Upper lobe of right lung (tissue), 1 donor: Measurements from ENCODE around the gene CRHR1. TPM values are rescaled to one million over a fixed set of nuclear protein-coding genes. Genes with fewer than 3 reads are reported as not detected.

ENCODE experiments used
- ATAC-seq: fragments of 200-7000 bp; cut with Tn5 transposase; one replicate; pipeline ENCODE4 v1.9.1; 2020; ENCODE audit warnings: mild to moderate bottlenecking, moderate library complexity
- DNase-seq: peaks from one replicate; pipeline ENCODE4 v3.0.0-alpha.2; 2020
- H3K27ac ChIP-seq: fragments of 200-600 bp; one replicate; pipeline ENCODE4 v1.8.0; 2022
- H3K27me3 ChIP-seq: fragments of 200-600 bp; one replicate; pipeline ENCODE4 v1.8.0; 2022; ENCODE audit warnings: mild to moderate bottlenecking
- H3K36me3 ChIP-seq: fragments of 200-600 bp; one replicate; pipeline ENCODE4 v1.8.0; 2022
- H3K4me1 ChIP-seq: fragments of 200-600 bp; one replicate; pipeline ENCODE4 v1.8.0; 2022
- H3K4me3 ChIP-seq: fragments of 200-600 bp; one replicate; pipeline ENCODE4 v1.8.0; 2022; ENCODE audit warnings: mild to moderate bottlenecking
- H3K9me3 ChIP-seq: fragments of 200-600 bp; one replicate; pipeline ENCODE4 v1.8.0; 2022
- intact Hi-C: fragments of 100-400 bp; cut with DNase I; formaldehyde crosslinking; loops from one replicate; pipeline ENCODE4 v1.11.0; 2022
- total RNA-seq: library from RNA; stranded (reverse); fragmentation: NEBNext Ultra II Directional; extraction: Animal tissue kit (Norgen Biotek cat#: 25700); gene quantifications from one replicate; pipeline ENCODE4 v1.2.1, GENCODE V29; 2021
- TF ChIP-seq, protein P1 (sequence below): fragments of 200-600 bp; IDR thresholded peaks from one replicate; pipeline ENCODE4 v1.8.0; 2022; ENCODE audit warnings: antibody characterized with exemption
- donor health status: DM: no; HTN: yes; CAD: no; lungs with severe emphysema.

Gene CRHR1
- total RNA-seq, 1 donor from 2014 or later = not detected

DNA sequence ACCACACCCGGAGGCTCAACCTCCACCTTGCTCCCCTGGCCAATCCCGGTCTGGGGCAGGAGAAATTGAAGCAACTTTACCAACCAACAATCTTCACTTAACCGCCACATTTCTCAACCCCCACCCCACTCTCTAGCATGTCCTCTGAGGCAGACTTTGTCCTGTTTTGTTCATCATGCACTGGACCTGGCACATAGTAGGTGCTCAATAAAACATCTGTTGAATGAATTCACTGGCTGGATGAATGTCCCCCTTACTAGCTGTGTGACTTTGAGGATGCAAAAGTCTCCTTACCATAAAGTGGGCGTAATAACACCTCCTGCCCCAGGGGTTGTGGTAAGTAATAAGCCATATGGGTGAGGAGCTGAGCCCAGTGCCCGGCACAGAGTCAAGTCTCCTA, 66.3 kb downstream of the CRHR1 start:
- no peak overlapping the region for H3K27ac ChIP-seq
- H3K27me3 ChIP-seq = peaks cover 20% of the 10 kb centered on the region
- no peaks in the 10 kb centered on the region for H3K4me1 ChIP-seq
- ATAC-seq (no peak), DNase-seq (no peak)
- TF ChIP-seq, protein P1, sequence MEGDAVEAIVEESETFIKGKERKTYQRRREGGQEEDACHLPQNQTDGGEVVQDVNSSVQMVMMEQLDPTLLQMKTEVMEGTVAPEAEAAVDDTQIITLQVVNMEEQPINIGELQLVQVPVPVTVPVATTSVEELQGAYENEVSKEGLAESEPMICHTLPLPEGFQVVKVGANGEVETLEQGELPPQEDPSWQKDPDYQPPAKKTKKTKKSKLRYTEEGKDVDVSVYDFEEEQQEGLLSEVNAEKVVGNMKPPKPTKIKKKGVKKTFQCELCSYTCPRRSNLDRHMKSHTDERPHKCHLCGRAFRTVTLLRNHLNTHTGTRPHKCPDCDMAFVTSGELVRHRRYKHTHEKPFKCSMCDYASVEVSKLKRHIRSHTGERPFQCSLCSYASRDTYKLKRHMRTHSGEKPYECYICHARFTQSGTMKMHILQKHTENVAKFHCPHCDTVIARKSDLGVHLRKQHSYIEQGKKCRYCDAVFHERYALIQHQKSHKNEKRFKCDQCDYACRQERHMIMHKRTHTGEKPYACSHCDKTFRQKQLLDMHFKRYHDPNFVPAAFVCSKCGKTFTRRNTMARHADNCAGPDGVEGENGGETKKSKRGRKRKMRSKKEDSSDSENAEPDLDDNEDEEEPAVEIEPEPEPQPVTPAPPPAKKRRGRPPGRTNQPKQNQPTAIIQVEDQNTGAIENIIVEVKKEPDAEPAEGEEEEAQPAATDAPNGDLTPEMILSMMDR = no peak
- no peak overlapping the region for H3K4me3 ChIP-seq
- H3K9me3 ChIP-seq = no peaks in the 10 kb centered on the region
- no peaks in the 10 kb centered on the region for H3K36me3 ChIP-seq
- intact Hi-C loops = no loop called here

DNA sequence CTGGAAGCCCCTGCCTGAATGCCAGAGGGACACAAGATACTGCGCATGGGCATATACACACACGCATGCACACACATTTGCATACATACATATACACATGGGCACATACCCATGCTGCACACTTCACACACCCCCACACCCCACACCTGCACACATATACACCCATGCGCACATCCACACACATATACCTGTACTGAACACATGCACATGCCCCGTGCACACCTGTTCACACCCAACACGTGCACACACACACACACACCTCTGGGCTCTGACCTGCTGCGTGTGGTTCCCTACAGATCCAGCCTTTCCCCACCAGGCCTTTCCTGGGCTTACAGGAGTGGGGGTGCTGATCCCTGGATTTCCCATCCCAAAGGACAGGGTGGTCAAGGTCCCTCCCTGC, 66.9 kb downstream of the CRHR1 start:
- Histone ChIP-seq H3K4me1 (no peaks in the 10 kb centered on the region), H3K36me3 (no peaks in the 10 kb centered on the region), H3K27me3 (peaks cover 20% of the 10 kb centered on the region), H3K4me3 (no peak overlapping the region), H3K27ac (no peak overlapping the region), H3K9me3 (no peaks in the 10 kb centered on the region)
- intact Hi-C loops = no loop called here
- no peak for DNase-seq
- no peak for ATAC-seq
- TF ChIP-seq, protein P1 = no peak

DNA sequence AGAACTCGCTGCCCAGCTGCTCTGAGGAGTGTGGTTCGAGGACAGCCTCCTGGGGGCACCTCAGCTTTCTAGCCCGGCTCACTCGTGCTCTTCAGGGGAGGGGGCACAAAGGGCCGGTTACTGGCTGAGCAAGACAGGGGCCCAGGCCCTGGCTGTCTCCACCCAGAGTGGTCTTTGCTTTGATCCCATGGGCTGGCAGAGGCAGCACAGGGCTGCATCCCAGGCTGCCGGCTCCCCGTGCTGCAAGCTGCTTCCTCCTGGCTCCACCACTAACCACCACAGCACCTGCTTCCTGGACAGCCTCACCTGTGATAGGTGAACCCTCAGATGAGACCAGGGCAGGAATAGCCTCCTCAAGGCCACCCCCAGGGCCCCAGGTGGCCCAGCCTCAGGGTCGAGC, 67.3 kb downstream of the CRHR1 start:
- no peak for ATAC-seq
- Histone ChIP-seq H3K9me3 (no peaks in the 10 kb centered on the region), H3K36me3 (no peaks in the 10 kb centered on the region), H3K27me3 (peaks cover 20% of the 10 kb centered on the region), H3K27ac (no peak overlapping the region), H3K4me3 (no peak overlapping the region), H3K4me1 (no peaks in the 10 kb centered on the region)
- TF ChIP-seq, protein P1 = no peak
- intact Hi-C loops = no loop called here
- no peak for DNase-seq

DNA sequence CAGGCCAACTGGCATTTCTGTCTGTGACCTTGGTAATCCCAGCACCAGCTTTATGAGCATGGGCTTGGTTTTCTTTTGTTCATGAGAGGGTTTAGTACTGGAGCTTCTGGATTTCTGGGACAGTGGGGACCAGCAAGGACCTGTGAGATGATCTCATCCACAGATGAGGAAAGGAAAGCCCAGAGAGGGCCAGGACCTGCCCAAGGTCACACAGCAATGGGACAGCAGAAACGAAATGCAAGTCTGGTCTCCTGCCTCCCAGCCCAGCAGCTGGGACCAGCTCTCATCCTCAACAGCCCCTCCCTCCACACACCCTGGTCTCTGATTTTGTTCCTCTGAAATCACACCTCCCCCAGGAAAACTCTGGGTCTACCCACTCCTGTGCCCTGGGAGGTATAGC, 67.8 kb downstream of the CRHR1 start:
- intact Hi-C loops = no loop called here
- TF ChIP-seq, protein P1 = no peak
- DNase-seq (peak; percentile 41), ATAC-seq (no peak)
- Histone ChIP-seq H3K4me1 (no peaks in the 10 kb centered on the region), H3K9me3 (no peaks in the 10 kb centered on the region), H3K4me3 (no peak overlapping the region), H3K27me3 (peaks cover 20% of the 10 kb centered on the region), H3K27ac (no peak overlapping the region), H3K36me3 (no peaks in the 10 kb centered on the region)

DNA sequence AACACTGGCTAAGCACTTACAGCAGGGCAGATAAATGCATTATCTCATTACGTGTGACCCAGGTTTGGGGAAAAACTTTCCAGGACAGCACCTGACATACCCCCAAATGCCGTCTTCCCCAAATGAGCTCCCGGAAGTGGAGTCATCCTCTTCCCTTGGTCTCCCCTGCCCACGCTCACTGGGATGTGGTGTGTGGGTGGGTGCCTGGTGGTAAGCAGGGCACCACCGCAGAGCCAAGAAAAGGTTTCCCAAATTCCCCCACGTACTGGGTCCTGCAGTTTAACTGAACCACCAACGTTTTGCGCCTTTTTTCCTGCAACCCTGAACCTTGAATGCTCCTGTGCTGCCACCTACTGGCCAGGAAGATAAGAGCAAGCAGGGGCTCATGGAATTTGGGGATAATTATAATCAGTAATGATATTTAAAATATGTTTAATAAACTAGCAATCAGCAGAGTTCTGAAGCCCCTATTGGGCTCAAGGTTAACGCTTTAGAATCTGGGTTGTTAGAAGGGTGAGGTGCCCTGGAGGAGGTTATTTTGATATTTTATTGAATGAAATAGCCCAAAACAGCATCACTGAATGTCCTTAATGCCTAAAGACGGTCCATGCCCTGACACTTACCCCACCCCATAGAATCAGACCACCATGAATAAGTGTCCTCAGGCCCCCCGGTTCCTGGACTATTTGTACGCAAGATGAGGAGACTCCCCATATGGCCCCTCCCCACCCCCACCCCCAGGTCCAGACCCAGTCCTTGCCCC, 68.6 kb downstream of the CRHR1 start:
- H3K27ac ChIP-seq = no peak overlapping the region
- no peaks in the 10 kb centered on the region for H3K4me1 ChIP-seq
- no peaks in the 10 kb centered on the region for H3K9me3 ChIP-seq
- peaks cover 20% of the 10 kb centered on the region for H3K27me3 ChIP-seq
- intact Hi-C loops = no loop called here
- ATAC-seq (peak; percentile 62), DNase-seq (peak; percentile 70)
- H3K4me3 ChIP-seq = no peak overlapping the region
- no peaks in the 10 kb centered on the region for H3K36me3 ChIP-seq
- TF ChIP-seq, protein P1 = peak; percentile 88
